Stimulated activated naive CD8-positive, alpha-beta T cell treated with anti-CD3 and anti-CD28 coated beads, Interleukin-15, amount 100 ng/mL, for 72 hours (primary cell): ENCODE measurements around the gene ZNF333.

Experiments
- ATAC-seq: fragments of 150-1000 bp; cut with Tn5 transposase; 2 replicates; pipeline ENCODE4 v1.10.0; 2021; ENCODE audit warnings: mild to moderate bottlenecking, moderate library complexity
- DNase-seq, 2 donors: peaks; one replicate each; pipeline ENCODE4 v3.0.0; 2021 to 2022
- H3K27ac Mint-ChIP-seq, 2 donors: one replicate each; pipeline ENCODE4 v1.8.0; 2022; ENCODE audit warnings: mild to moderate bottlenecking in 2 of 2, mixed read lengths in 2 of 2, moderate library complexity in 2 of 2
- H3K27me3 Mint-ChIP-seq: one replicate; pipeline ENCODE4 v1.8.0; 2022; ENCODE audit warnings: mixed read lengths
- H3K4me1 Mint-ChIP-seq: one replicate; pipeline ENCODE4 v1.8.0; 2022; ENCODE audit warnings: mild to moderate bottlenecking, mixed read lengths
- H3K4me3 Mint-ChIP-seq, 2 donors: one replicate each; pipeline ENCODE4 v1.8.0; 2022; ENCODE audit warnings: mild to moderate bottlenecking in 2 of 2, mixed read lengths in 2 of 2, moderate library complexity in 1 of 2
- H3K9me3 Mint-ChIP-seq, 2 donors: one replicate each; pipeline ENCODE4 v1.8.0; 2022; ENCODE audit warnings: mixed read lengths in 2 of 2

ZNF333 gene

DNA sequence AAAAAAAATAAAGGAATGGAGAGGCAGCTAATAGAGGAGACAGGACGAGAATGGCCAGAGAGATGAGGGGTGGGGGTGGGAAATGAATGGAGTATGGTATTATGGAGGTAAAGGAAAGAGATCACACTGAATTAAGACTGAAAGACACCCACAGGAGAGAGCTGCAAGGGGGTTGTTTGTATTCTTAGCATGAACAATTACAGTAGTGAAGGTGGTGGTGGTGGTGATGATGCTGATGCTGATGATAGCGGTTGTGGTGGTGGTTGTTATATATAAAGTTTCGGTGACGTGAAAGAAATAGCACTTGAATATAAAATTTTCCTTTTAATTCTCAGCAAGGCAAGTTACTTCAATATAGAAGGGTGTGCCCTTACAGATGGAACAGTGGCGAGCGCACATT is 12.4 kb upstream of the ZNF333 start:
- no peaks in the 10 kb centered on the region for H3K9me3 Mint-ChIP-seq
- peak in 1 of 2 donors; percentile 57 for DNase-seq
- peak; percentile 92 for ATAC-seq
- H3K4me1 Mint-ChIP-seq: no peaks in the 10 kb centered on the region
- no peak overlapping the region for H3K27ac Mint-ChIP-seq
- H3K4me3 Mint-ChIP-seq: no peak overlapping the region
- H3K27me3 Mint-ChIP-seq: peaks cover 13% of the 10 kb centered on the region

GRCh38 chr19:14678199-14678598 is 11.6 kb upstream of the ZNF333 start:
- no peaks in the 10 kb centered on the region for H3K4me1 Mint-ChIP-seq
- no peak overlapping the region for H3K4me3 Mint-ChIP-seq
- no peaks in the 10 kb centered on the region for H3K9me3 Mint-ChIP-seq
- H3K27ac Mint-ChIP-seq: no peak overlapping the region
- peaks cover 13% of the 10 kb centered on the region for H3K27me3 Mint-ChIP-seq
- DNase-seq (peak in 1 of 2 donors; percentile 21), ATAC-seq (peak; percentile 30)

DNA sequence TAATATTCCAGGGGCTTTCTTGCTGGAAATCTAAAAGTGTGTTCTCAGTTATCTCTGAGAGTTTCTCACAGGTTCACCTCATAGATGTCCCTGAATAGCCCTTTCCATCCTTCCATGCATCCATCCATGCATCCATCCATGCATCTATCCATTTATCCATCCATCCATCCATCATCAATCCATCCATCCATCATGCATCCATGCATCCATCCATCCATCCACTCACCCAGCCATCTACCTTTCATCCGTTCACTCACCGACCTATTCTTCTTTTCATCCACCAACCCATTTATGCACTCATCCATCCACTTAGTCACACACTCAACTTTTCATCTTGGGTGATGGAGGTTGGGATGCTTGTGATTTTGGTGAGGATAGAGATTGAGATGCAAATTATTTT is 7.8 kb upstream of the ZNF333 start:
- H3K27me3 Mint-ChIP-seq: no peaks in the 10 kb centered on the region
- DNase-seq: no peak
- no peak overlapping the region for H3K4me3 Mint-ChIP-seq
- ATAC-seq: no peak
- H3K27ac Mint-ChIP-seq: no peak overlapping the region
- no peaks in the 10 kb centered on the region for H3K9me3 Mint-ChIP-seq
- H3K4me1 Mint-ChIP-seq: no peaks in the 10 kb centered on the region

DNA sequence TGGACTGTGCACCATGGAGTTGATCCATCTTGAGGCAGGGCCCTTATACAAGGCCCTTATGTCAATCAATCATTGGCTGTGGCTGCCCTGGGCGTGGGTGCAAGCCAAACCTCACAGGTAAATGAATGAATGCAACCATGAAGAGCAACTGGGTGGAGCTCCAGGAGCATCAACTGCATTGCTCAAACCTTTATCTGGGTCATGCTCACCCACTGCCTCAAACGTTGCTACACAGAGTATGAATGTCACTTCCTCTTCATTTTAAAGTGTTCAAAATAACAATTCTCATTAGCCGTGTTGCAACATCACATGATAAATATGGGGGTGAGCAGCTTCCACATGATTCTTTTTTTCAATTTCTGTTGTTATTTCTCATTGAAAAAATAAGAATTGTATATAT is 6.4 kb upstream of the ZNF333 start:
- Mint-ChIP-seq H3K27ac (no peak overlapping the region), H3K27me3 (no peaks in the 10 kb centered on the region), H3K4me1 (no peaks in the 10 kb centered on the region), H3K4me3 (no peak overlapping the region), H3K9me3 (no peaks in the 10 kb centered on the region)
- ATAC-seq (no peak), DNase-seq (no peak)

- DNase-seq (peak; percentile 5 to 26), ATAC-seq (no peak)
- H3K9me3 Mint-ChIP-seq: no peaks in the 10 kb centered on the region
- no peak overlapping the region for H3K4me3 Mint-ChIP-seq
- H3K27ac Mint-ChIP-seq: no peak overlapping the region
- H3K4me1 Mint-ChIP-seq: peaks cover 12% of the 10 kb centered on the region
- no peaks in the 10 kb centered on the region for H3K27me3 Mint-ChIP-seq
Observed at GRCh38 chr19:14686411-14686810, 3.4 kb upstream of the ZNF333 start.

GRCh38 chr19:14694641-14695266 is 4.9 kb downstream of the ZNF333 start:
- H3K27me3 Mint-ChIP-seq: no peaks in the 10 kb centered on the region
- H3K4me1 Mint-ChIP-seq: peaks cover 18% of the 10 kb centered on the region
- H3K27ac Mint-ChIP-seq: no peak overlapping the region
- H3K9me3 Mint-ChIP-seq: no peaks in the 10 kb centered on the region
- no peak overlapping the region for H3K4me3 Mint-ChIP-seq
- DNase-seq (no peak), ATAC-seq (no peak)

DNA sequence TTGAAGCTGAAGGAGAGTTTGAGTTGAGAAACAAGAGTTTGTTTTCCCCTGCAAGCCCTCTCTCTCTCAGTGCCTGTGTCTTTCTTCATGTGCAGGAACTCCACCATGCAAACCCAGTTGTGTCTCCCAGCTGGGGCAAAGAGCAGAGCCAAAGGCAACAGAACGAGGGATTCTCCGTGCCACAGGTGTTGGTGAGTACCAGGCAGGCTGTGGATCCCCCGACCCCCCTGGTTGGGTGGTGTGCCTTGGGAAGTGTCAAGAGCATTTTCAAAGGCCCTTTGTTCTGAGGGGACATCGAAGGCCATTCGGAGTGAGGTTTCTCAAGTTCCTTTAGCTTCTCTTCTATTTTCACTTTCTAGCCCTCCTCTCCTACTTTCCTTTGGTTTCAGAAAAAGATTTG is 5.6 kb downstream of the ZNF333 start:
- Mint-ChIP-seq H3K27ac (no peak overlapping the region), H3K27me3 (no peaks in the 10 kb centered on the region), H3K4me3 (no peak overlapping the region), H3K9me3 (no peaks in the 10 kb centered on the region), H3K4me1 (peaks cover 18% of the 10 kb centered on the region)
- ATAC-seq: no peak
- DNase-seq: no peak

- H3K4me3 Mint-ChIP-seq: no peak overlapping the region
- DNase-seq: no peak
- no peak overlapping the region for H3K27ac Mint-ChIP-seq
- H3K27me3 Mint-ChIP-seq: no peaks in the 10 kb centered on the region
- ATAC-seq: no peak
- H3K9me3 Mint-ChIP-seq: peaks cover 4 to 7% of the 10 kb centered on the region in 2 donors
- no peaks in the 10 kb centered on the region for H3K4me1 Mint-ChIP-seq
Observed at GRCh38 chr19:14699641-14700040, 9.8 kb downstream of the ZNF333 start.

DNA sequence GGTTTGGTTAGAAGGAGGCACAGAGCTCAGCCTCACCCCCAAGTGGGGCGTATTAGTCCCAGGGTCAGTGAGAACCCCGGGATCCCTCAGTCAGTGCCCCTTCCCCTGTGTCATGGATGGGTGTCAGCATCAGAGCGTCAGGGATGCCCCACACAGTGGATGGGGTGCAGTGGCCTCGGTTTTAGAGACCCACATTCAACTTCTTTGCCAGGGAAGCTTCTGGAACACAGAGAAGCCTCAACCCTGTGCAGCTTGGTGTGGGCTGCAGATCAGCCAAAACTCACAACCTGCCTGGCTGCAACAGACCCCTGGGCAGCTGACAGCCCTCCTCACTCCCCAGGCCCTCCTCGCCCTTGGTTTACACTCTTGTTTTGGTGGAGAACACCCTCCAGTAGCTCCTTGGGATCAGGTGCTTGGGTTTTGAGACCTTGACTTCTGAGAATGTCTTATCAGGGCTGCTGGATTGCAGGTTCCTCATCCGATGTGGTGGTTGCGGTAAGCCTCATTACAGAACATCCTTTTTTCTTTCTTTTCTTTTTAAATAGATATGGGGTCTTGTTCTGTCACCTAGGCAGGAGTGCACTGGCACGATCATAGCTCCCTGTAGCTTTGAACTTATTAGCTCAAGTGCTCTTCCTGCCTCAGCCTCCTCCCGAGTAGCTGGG is 11.0 kb downstream of the ZNF333 start:
- H3K4me1 Mint-ChIP-seq: no peaks in the 10 kb centered on the region
- no peak overlapping the region for H3K4me3 Mint-ChIP-seq
- no peak overlapping the region for H3K27ac Mint-ChIP-seq
- no peak for DNase-seq
- no peaks in the 10 kb centered on the region for H3K27me3 Mint-ChIP-seq
- ATAC-seq: no peak
- H3K9me3 Mint-ChIP-seq: peaks cover 4 to 7% of the 10 kb centered on the region in 2 donors

DNA sequence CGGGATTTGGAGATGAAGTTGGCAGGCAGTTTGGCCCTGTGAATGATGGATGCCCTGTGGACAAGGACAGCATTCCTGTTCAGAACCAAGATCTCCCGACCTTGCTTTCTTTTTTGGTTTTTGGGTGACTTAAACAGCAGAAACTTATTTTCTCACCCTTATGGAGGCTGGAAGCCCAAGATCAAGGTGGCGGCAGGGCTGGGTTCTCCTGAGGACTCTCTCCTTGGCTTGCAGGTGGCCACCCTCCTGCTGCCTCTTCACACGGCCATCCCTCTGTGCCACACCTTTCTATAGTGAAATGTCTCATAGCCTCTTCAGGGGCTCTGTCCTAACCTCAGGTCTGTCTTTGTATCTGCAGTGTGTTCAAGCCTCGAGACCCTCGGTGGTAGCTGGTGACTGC is 14.0 kb downstream of the ZNF333 start:
- H3K4me3 Mint-ChIP-seq: no peak overlapping the region
- H3K4me1 Mint-ChIP-seq: no peaks in the 10 kb centered on the region
- no peak overlapping the region for H3K27ac Mint-ChIP-seq
- ATAC-seq: no peak
- H3K27me3 Mint-ChIP-seq: no peaks in the 10 kb centered on the region
- H3K9me3 Mint-ChIP-seq: peaks cover 5 to 7% of the 10 kb centered on the region in 2 donors
- DNase-seq: no peak

DNA sequence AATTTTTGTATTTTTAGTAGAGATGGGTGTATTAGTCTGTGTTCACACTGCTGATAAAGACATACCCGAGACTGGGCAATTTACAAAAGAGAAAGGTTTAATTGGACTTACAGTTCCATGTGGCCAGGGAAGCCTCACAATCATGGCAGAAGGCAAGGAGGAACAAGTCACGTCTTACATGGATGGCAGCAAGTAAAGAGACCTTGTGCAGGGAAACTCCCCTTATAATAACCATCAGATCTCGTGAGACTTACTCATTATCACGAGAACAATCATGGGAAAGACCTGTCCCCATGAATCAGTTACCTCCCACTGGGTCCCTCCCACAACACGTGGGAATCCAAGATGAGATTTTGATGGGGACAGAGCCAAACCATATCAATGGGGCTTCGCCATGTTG is 14.6 kb downstream of the ZNF333 start:
- H3K27me3 Mint-ChIP-seq: no peaks in the 10 kb centered on the region
- H3K4me3 Mint-ChIP-seq: no peak overlapping the region
- peaks cover 7 to 9% of the 10 kb centered on the region in 2 donors for H3K9me3 Mint-ChIP-seq
- H3K4me1 Mint-ChIP-seq: no peaks in the 10 kb centered on the region
- H3K27ac Mint-ChIP-seq: no peak overlapping the region
- no peak for ATAC-seq
- DNase-seq: no peak

DNA sequence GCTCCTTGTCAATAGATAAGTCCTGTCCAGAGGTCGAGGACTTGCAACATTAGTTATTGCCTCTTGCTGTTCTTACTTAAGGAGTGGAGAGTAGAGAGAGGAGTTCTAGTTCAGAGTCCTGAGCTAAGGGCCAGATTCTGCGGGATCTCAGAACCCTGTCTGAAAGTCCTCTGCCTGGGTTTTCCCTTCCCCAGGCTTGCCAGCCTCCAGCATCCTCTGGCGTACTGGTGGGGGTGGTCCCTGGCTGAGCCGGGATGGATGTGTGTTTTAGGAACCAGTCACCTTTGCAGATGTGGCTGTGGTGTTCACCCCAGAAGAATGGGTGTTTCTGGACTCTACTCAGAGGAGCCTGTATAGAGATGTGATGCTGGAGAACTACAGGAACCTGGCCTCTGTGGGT is 26.0 kb downstream of the ZNF333 start:
- DNase-seq (no peak), ATAC-seq (no peak)
- Mint-ChIP-seq H3K27me3 (no peaks in the 10 kb centered on the region), H3K27ac (no peak overlapping the region), H3K9me3 (peaks cover 55 to 91% of the 10 kb centered on the region in 2 donors), H3K4me1 (no peaks in the 10 kb centered on the region), H3K4me3 (no peak overlapping the region)

- Mint-ChIP-seq H3K4me1 (no peaks in the 10 kb centered on the region), H3K4me3 (no peak overlapping the region), H3K27me3 (no peaks in the 10 kb centered on the region), H3K9me3 (peaks cover 49 to 91% of the 10 kb centered on the region in 2 donors), H3K27ac (no peak overlapping the region)
- ATAC-seq (no peak), DNase-seq (no peak)
Observed at GRCh38 chr19:14718522-14719116, 28.8 kb downstream of the ZNF333 start.

GRCh38 chr19:14719162-14719561 is 29.3 kb downstream of the ZNF333 start:
- no peaks in the 10 kb centered on the region for H3K4me1 Mint-ChIP-seq
- no peaks in the 10 kb centered on the region for H3K27me3 Mint-ChIP-seq
- H3K4me3 Mint-ChIP-seq: no peak overlapping the region
- H3K27ac Mint-ChIP-seq: no peak overlapping the region
- ATAC-seq (no peak), DNase-seq (no peak)
- H3K9me3 Mint-ChIP-seq: peaks cover 49 to 91% of the 10 kb centered on the region in 2 donors

DNA sequence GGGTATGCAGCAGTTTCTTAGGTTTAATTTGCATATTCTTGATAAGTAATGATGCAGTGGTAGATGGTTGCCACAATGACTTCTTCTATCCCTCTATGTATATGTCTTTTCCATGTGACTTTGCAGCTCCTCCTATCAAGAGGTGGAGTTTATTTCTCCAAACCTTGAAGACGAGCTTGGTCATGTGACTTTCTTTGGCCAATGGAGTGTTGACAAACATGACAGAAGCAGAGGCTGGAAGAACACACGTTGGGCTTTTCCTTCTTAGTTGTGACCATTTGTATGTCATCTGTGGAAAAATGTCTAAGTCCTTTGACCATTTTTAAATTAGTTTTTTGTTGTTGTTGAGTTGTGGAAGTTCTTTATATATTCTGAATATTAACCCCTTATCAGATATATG is 32.3 kb downstream of the ZNF333 start:
- DNase-seq (no peak), ATAC-seq (no peak)
- Mint-ChIP-seq H3K27ac (no peak overlapping the region), H3K9me3 (peaks cover 41 to 89% of the 10 kb centered on the region in 2 donors), H3K4me1 (no peaks in the 10 kb centered on the region), H3K4me3 (no peak overlapping the region), H3K27me3 (no peaks in the 10 kb centered on the region)

DNA sequence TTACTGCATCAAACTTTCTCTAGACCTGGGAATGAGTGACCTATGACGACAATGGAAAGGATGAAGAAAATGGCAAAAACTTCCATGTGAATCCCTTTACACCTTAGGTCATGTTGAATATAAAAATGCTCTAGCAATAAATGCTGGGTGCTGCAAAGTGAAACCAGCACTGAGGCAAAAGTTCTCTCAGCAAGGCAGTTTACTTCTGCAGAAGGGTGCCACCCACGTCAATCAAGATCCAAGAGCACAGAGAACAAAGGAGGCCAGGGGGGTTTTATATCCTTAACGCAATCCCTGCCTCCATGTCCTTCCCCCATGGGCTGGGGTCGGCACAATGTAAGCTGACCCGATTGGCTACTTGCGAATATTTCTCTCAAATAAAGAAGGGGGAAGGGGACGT is 38.7 kb downstream of the ZNF333 start:
- Mint-ChIP-seq H3K9me3 (peaks cover 17 to 56% of the 10 kb centered on the region in 2 donors), H3K27me3 (no peaks in the 10 kb centered on the region), H3K4me1 (no peaks in the 10 kb centered on the region), H3K27ac (no peak overlapping the region), H3K4me3 (no peak overlapping the region)
- no peak for ATAC-seq
- DNase-seq: no peak
